ENCODE results near the gene HNRNPUL1.

Gene HNRNPUL1

DNA sequence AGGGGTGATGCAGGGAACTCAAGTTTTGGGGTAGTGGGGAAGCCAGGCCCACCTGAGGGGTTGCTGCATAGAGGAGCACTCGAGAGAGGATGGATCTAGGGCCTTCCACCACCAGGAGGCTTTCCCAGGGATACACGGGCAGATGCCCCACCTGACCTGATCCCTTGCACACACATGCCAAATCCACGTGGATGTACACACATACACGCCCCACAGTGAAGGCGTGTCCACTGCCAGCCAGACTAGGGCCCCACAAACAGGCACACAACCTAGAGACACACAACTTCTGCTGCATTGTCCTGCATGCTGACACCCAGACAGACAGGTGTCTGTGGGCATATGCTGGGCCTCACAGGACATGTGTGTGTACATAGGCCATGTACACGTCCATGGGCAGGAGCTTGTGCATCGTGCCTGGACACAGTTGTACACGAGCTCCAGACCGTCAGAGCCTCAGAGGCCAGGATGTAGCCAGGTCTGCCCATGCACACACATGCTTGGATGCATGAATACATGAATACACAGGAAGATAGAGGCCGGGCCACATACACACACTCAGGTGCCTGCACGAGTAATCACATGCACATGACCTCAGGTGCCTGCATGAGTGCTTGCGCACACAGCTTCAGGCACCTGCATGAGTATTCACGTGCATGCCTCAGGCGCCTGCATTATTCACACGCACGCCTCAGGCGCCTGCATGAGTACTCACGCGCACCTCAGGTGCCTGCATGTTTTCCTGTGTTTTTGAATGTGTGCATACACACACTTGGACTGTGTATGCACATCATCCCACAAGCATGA is 54.7 kb downstream of the HNRNPUL1 start:
- WGBS, 2 donors (ENCODE audit: extremely low coverage in 2 of 2, insufficient read length in 2 of 2, insufficient replicate concordance in 1 of 2): no CpG with 5 or more reads among the region's 19 CpGs
- H3K23ac ChIP-seq (ENCODE audit: low read depth, low read length, poor library complexity): peak overlapping the region; percentile 17
- peaks cover 0 to 8% of the 10 kb centered on the region in 2 donors for H3K9me3 ChIP-seq (replicated peaks in 1 of 2; ENCODE audit: control insufficient read depth in 2 of 2, insufficient read depth in 1 of 2, low read depth in 1 of 2, low read length in 2 of 2)
- H2AK5ac ChIP-seq (ENCODE audit: low read depth, low read length): no peak overlapping the region
- H2BK5ac ChIP-seq (ENCODE audit: low read length): no peak overlapping the region
- no peak overlapping the region for H3K4me3 ChIP-seq (ENCODE audit: low read length in 2 of 2)
- no peaks in the 10 kb centered on the region for H3K79me1 ChIP-seq (ENCODE audit: low read depth, low read length)
- H3K4ac ChIP-seq (ENCODE audit: low read length): no peak overlapping the region
- no peak overlapping the region for H4K8ac ChIP-seq (ENCODE audit: low read depth, low read length)
- H3K9ac ChIP-seq (ENCODE audit: low read depth, low read length, poor library complexity): no peak overlapping the region
- H3K27ac ChIP-seq (replicated peaks; ENCODE audit: low read length): no peak overlapping the region
- H4K91ac ChIP-seq (ENCODE audit: low read depth, low read length, poor library complexity): no peak overlapping the region
- H3K4me1 ChIP-seq (ENCODE audit: control insufficient read depth in 2 of 2, insufficient read depth in 1 of 2, low read depth in 1 of 2, low read length in 2 of 2): peaks cover 5 to 11% of the 10 kb centered on the region in 2 donors
- no peak overlapping the region for H3K4me2 ChIP-seq (ENCODE audit: insufficient read depth, low read length, poor library complexity, severe bottlenecking)
- no peak overlapping the region for H2AFZ ChIP-seq (ENCODE audit: low read length)
- H2BK15ac ChIP-seq (ENCODE audit: low read length): no peak overlapping the region
- no peak overlapping the region for H3K18ac ChIP-seq (ENCODE audit: low read length)
- no peak overlapping the region for H2BK12ac ChIP-seq (ENCODE audit: low read length)
- no peaks in the 10 kb centered on the region for H3K27me3 ChIP-seq (ENCODE audit: control insufficient read depth in 3 of 3, insufficient read depth in 3 of 3, low read depth in 1 of 3, low read length in 3 of 3)
- no peak overlapping the region for H2BK120ac ChIP-seq (ENCODE audit: low read depth, low read length)
- no peak overlapping the region for H3K14ac ChIP-seq (ENCODE audit: low read length)
- no peak for DNase-seq (ENCODE audit: low spot score)
- H3K36me3 ChIP-seq (replicated peaks in 1 of 2; ENCODE audit: control insufficient read depth in 2 of 2, insufficient read depth in 2 of 2, low read length in 2 of 2): peaks cover 34 to 91% of the 10 kb centered on the region in 2 donors

DNA sequence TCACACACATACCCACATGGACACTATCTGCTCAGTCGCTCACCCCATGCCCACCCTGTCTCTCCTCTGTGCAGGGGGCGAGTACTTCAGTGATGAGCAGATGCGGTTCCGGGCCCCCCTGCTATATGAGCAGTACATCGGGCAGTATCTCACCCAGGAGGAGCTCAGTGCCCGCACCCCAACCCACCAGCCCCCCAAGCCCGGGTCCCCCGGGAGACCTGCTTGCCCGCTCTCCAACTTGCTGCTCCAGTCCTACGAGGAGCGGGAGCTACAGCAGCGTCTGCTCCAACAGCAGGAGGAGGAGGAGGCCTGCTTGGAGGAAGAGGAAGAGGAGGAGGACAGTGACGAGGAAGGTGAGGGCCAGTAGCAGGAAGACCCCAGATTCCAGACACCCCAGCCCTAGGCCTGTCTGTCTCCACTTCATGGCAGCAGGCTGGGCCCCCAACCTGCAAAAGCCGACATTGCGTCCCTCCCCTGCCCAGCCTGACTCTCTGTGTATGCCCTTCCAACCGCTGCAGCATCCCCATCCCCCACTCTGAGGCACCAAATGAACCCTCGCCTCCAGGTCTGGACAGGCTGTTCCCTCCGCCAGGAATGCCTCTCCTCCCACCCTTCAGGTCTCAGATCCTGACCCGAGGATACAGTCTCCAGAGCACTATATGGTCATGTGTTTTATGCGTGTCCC is 55.5 kb downstream of the HNRNPUL1 start:
- no peak overlapping the region for H3K9ac ChIP-seq (ENCODE audit: low read depth, low read length, poor library complexity)
- H3K4me3 ChIP-seq (ENCODE audit: low read length in 2 of 2): no peak overlapping the region
- no peaks in the 10 kb centered on the region for H3K79me1 ChIP-seq (ENCODE audit: low read depth, low read length)
- H3K36me3 ChIP-seq (replicated peaks in 1 of 2; ENCODE audit: control insufficient read depth in 2 of 2, insufficient read depth in 2 of 2, low read length in 2 of 2): peaks cover 34 to 87% of the 10 kb centered on the region in 2 donors
- H2BK120ac ChIP-seq (ENCODE audit: low read depth, low read length): no peak overlapping the region
- no peak overlapping the region for H2AK5ac ChIP-seq (ENCODE audit: low read depth, low read length)
- H3K4ac ChIP-seq (ENCODE audit: low read length): no peak overlapping the region
- H2AFZ ChIP-seq (ENCODE audit: low read length): no peak overlapping the region
- no peak overlapping the region for H2BK12ac ChIP-seq (ENCODE audit: low read length)
- no peak overlapping the region for H3K4me2 ChIP-seq (ENCODE audit: insufficient read depth, low read length, poor library complexity, severe bottlenecking)
- H3K23ac ChIP-seq (ENCODE audit: low read depth, low read length, poor library complexity): no peak overlapping the region
- H2BK15ac ChIP-seq (ENCODE audit: low read length): no peak overlapping the region
- H2BK5ac ChIP-seq (ENCODE audit: low read length): no peak overlapping the region
- H3K27ac ChIP-seq (replicated peaks; ENCODE audit: low read length): no peak overlapping the region
- H3K14ac ChIP-seq (ENCODE audit: low read length): no peak overlapping the region
- peaks cover 0 to 8% of the 10 kb centered on the region in 2 donors for H3K9me3 ChIP-seq (replicated peaks in 1 of 2; ENCODE audit: control insufficient read depth in 2 of 2, insufficient read depth in 1 of 2, low read depth in 1 of 2, low read length in 2 of 2)
- no peak overlapping the region for H4K91ac ChIP-seq (ENCODE audit: low read depth, low read length, poor library complexity)
- no peak overlapping the region for H3K18ac ChIP-seq (ENCODE audit: low read length)
- no peak for DNase-seq (ENCODE audit: low spot score)
- WGBS, 2 donors (ENCODE audit: extremely low coverage in 2 of 2, insufficient read length in 2 of 2, insufficient replicate concordance in 1 of 2): no CpG with 5 or more reads among the region's 20 CpGs
- no peaks in the 10 kb centered on the region for H3K27me3 ChIP-seq (ENCODE audit: control insufficient read depth in 3 of 3, insufficient read depth in 3 of 3, low read depth in 1 of 3, low read length in 3 of 3)
- no peak overlapping the region for H4K8ac ChIP-seq (ENCODE audit: low read depth, low read length)
- H3K4me1 ChIP-seq (ENCODE audit: control insufficient read depth in 2 of 2, insufficient read depth in 1 of 2, low read depth in 1 of 2, low read length in 2 of 2): peaks cover 12 to 14% of the 10 kb centered on the region in 2 donors

DNA sequence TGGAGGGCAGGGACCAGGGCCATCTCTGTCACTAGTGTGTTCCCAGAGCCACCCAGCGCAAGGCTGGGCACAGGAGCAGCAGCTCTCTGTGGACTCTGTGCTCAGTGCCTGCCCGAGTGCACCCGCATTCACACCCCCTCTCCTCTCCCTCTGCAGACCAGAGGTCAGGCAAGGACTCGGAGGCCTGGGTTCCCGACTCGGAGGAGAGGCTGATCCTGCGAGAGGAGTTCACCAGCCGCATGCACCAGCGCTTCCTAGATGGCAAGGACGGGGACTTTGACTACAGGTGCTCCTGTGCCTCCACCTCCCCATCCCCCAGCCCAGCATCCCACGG is 56.0 kb downstream of the HNRNPUL1 start:
- WGBS, 2 donors (ENCODE audit: extremely low coverage in 2 of 2, insufficient read length in 2 of 2, insufficient replicate concordance in 1 of 2): no CpG with 5 or more reads among the region's 11 CpGs
- Histone ChIP-seq H3K36me3 (replicated peaks in 1 of 2; ENCODE audit: control insufficient read depth in 2 of 2, insufficient read depth in 2 of 2, low read length in 2 of 2) (peaks cover 34 to 83% of the 10 kb centered on the region in 2 donors), H4K91ac (ENCODE audit: low read depth, low read length, poor library complexity) (no peak overlapping the region), H3K4ac (ENCODE audit: low read length) (no peak overlapping the region), H2AK5ac (ENCODE audit: low read depth, low read length) (no peak overlapping the region), H3K14ac (ENCODE audit: low read length) (no peak overlapping the region), H3K79me1 (ENCODE audit: low read depth, low read length) (no peaks in the 10 kb centered on the region), H2AFZ (ENCODE audit: low read length) (no peak overlapping the region), H3K27me3 (ENCODE audit: control insufficient read depth in 3 of 3, insufficient read depth in 3 of 3, low read depth in 1 of 3, low read length in 3 of 3) (no peaks in the 10 kb centered on the region), H3K4me3 (ENCODE audit: low read length in 2 of 2) (no peak overlapping the region), H2BK5ac (ENCODE audit: low read length) (no peak overlapping the region), H3K4me2 (ENCODE audit: insufficient read depth, low read length, poor library complexity, severe bottlenecking) (no peak overlapping the region), H2BK120ac (ENCODE audit: low read depth, low read length) (no peak overlapping the region), H4K8ac (ENCODE audit: low read depth, low read length) (no peak overlapping the region), H3K18ac (ENCODE audit: low read length) (no peak overlapping the region), H3K9ac (ENCODE audit: low read depth, low read length, poor library complexity) (no peak overlapping the region), H3K27ac (replicated peaks; ENCODE audit: low read length) (no peak overlapping the region), H3K9me3 (replicated peaks in 1 of 2; ENCODE audit: control insufficient read depth in 2 of 2, insufficient read depth in 1 of 2, low read depth in 1 of 2, low read length in 2 of 2) (peaks cover 0 to 8% of the 10 kb centered on the region in 2 donors), H3K23ac (ENCODE audit: low read depth, low read length, poor library complexity) (no peak overlapping the region), H2BK15ac (ENCODE audit: low read length) (no peak overlapping the region), H2BK12ac (ENCODE audit: low read length) (no peak overlapping the region), H3K4me1 (ENCODE audit: control insufficient read depth in 2 of 2, insufficient read depth in 1 of 2, low read depth in 1 of 2, low read length in 2 of 2) (peaks cover 12 to 19% of the 10 kb centered on the region in 2 donors)
- DNase-seq (ENCODE audit: low spot score): no peak

DNA sequence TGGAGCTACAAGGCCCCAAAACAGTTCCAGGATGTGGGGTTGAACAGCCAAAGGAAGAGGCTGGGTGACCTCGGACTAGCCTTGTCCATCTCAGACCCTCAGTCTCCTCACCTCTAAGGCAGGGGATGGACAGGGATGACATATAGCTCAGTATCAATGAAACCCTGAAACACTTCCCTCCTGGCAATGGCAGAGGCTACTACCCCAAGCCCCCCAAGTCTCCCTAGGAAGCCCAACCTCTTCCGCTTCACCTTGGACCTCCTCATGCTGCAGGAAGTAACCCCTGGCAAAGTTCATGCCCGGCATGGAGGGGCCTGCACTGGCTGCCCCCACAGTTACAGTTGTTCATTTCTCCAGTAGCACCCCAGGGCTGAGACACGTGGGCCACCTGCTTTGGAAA is 56.4 kb downstream of the HNRNPUL1 start:
- Histone ChIP-seq H2BK120ac (ENCODE audit: low read depth, low read length) (no peak overlapping the region), H3K36me3 (replicated peaks in 1 of 2; ENCODE audit: control insufficient read depth in 2 of 2, insufficient read depth in 2 of 2, low read length in 2 of 2) (peaks cover 34 to 79% of the 10 kb centered on the region in 2 donors), H2BK15ac (ENCODE audit: low read length) (no peak overlapping the region), H3K14ac (ENCODE audit: low read length) (no peak overlapping the region), H4K91ac (ENCODE audit: low read depth, low read length, poor library complexity) (no peak overlapping the region), H3K4me1 (ENCODE audit: control insufficient read depth in 2 of 2, insufficient read depth in 1 of 2, low read depth in 1 of 2, low read length in 2 of 2) (peaks cover 15 to 23% of the 10 kb centered on the region in 2 donors), H3K27me3 (ENCODE audit: control insufficient read depth in 3 of 3, insufficient read depth in 3 of 3, low read depth in 1 of 3, low read length in 3 of 3) (no peaks in the 10 kb centered on the region), H3K79me1 (ENCODE audit: low read depth, low read length) (no peaks in the 10 kb centered on the region), H3K23ac (ENCODE audit: low read depth, low read length, poor library complexity) (no peak overlapping the region), H3K4me2 (ENCODE audit: insufficient read depth, low read length, poor library complexity, severe bottlenecking) (no peak overlapping the region), H3K18ac (ENCODE audit: low read length) (no peak overlapping the region), H3K4ac (ENCODE audit: low read length) (no peak overlapping the region), H3K4me3 (ENCODE audit: low read length in 2 of 2) (no peak overlapping the region), H3K27ac (replicated peaks; ENCODE audit: low read length) (no peak overlapping the region), H2AK5ac (ENCODE audit: low read depth, low read length) (no peak overlapping the region), H3K9me3 (replicated peaks in 1 of 2; ENCODE audit: control insufficient read depth in 2 of 2, insufficient read depth in 1 of 2, low read depth in 1 of 2, low read length in 2 of 2) (peaks cover 0 to 8% of the 10 kb centered on the region in 2 donors), H2AFZ (ENCODE audit: low read length) (no peak overlapping the region), H2BK5ac (ENCODE audit: low read length) (no peak overlapping the region), H3K9ac (ENCODE audit: low read depth, low read length, poor library complexity) (no peak overlapping the region), H2BK12ac (ENCODE audit: low read length) (no peak overlapping the region), H4K8ac (ENCODE audit: low read depth, low read length) (no peak overlapping the region)
- DNase-seq (ENCODE audit: low spot score): no peak
- no CpG with 5 or more reads among the region's 4 CpGs for WGBS, 2 donors (ENCODE audit: extremely low coverage in 2 of 2, insufficient read length in 2 of 2, insufficient replicate concordance in 1 of 2)

Measured in neuronal stem cell (in vitro differentiated cells).